Measurements from ENCODE around the gene FAM13A. TPM values are rescaled to one million over a fixed set of nuclear protein-coding genes. Genes with fewer than 3 reads are reported as not detected.

The FAM13A gene
- total and polyA plus RNA-seq, 2 of the 13 experiments (the other 11 are each of a cell fraction or from before 2014, with no cell fraction given), result 1.2 to 36.2 TPM

GRCh38 chr4:88705223-88705622, 351.8 kb downstream of the FAM13A start:
- FAIRE-seq, result no peak
- intact Hi-C loops (cut with micrococcal nuclease; ENCODE audit: unreplicated experiment) (no loop called here), in situ Hi-C loops (cut with HindIII; ENCODE audit: extremely low pct_ligation_motif_present, low pct_unique_long_range_greater_than_20kb) (loop anchor here (5.0 to 10.0 kb wide), 2 partner anchors 87 to 320 kb away; no protein-coding TSS in a partner anchor)
- no TSS peak for BruUV-seq (replicated peaks)
- no peak for TF ChIP-seq ATF6 (CRISPR knock-in tag; conservative IDR thresholded peaks at IDR 0.05)
- no peak for TF ChIP-seq TFDP2 (CRISPR knock-in tag; IDR thresholded peaks at IDR 0.05)
- TF ChIP-seq ZNF780A (CRISPR knock-in tag; IDR thresholded peaks at IDR 0.05), result no peak
- TF ChIP-seq CSRNP1 (CRISPR knock-in tag; IDR thresholded peaks at IDR 0.05), result no peak
- no peak for TF ChIP-seq ZNF746 (CRISPR knock-in tag; IDR thresholded peaks at IDR 0.05)
- TF ChIP-seq BRCA1 (CRISPR knock-in tag; IDR thresholded peaks at IDR 0.05), result no peak
- no peak for TF ChIP-seq ZBTB8A (CRISPR knock-in tag; IDR thresholded peaks at IDR 0.05; ENCODE audit: borderline replicate concordance, low read depth)
- H3K27me3 ChIP-seq (ENCODE audit: control insufficient read depth in 1 of 2, insufficient read depth in 2 of 2, low read length in 2 of 2), result no peaks in the 10 kb centered on the region
- no peak for ATAC-seq
- no peaks in the 10 kb centered on the region for H3K9me3 ChIP-seq (ENCODE audit: low read length)
- no peak for DNase-seq (ENCODE audit: low spot score)
- H4K20me1 ChIP-seq (ENCODE audit: insufficient read depth, low read length), result no peaks in the 10 kb centered on the region
- no peaks in the 10 kb centered on the region for H3K36me3 ChIP-seq (replicated peaks in 1 of 2; ENCODE audit: control insufficient read depth in 1 of 2, insufficient read depth in 2 of 2, low read length in 2 of 2)
- H3K4me3 ChIP-seq (replicated peaks in 1 of 3; ENCODE audit: insufficient read depth in 1 of 3, low read depth in 2 of 3, low read length in 3 of 3), result no peak overlapping the region
- no peak overlapping the region for H3K9ac ChIP-seq (ENCODE audit: insufficient read depth, low read depth, low read length)
- no peak overlapping the region for H3K27ac ChIP-seq (ENCODE audit: extremely low read length, insufficient read depth, low read length)
- ChIA-PET CTCF (ENCODE audit: low intra/inter-chr PET ratio, low total read pairs) (no interaction called here), POLR2A (no interaction called here)
- no peak overlapping the region for H3K4me2 ChIP-seq (ENCODE audit: low read depth, low read length)
- H3K79me2 ChIP-seq (ENCODE audit: insufficient read depth, low read length), result no peaks in the 10 kb centered on the region
- H3K4me1 ChIP-seq (ENCODE audit: insufficient read depth, low read length), result no peaks in the 10 kb centered on the region
- H2AFZ ChIP-seq (ENCODE audit: low read length), result no peak overlapping the region
